Mucosa of descending colon (tissue), 3 donors: ENCODE results near the gene PROZ. TPM values are rescaled to one million over a fixed set of nuclear protein-coding genes. Genes with fewer than 3 reads are reported as not detected.

ENCODE experiments used
- ATAC-seq: fragments of 200-7000 bp; cut with Tn5 transposase; one replicate; pipeline ENCODE4 v1.9.1; 2020; ENCODE audit warnings: mild to moderate bottlenecking, moderate library complexity
- DNase-seq, 3 donors: peaks; one replicate each; pipeline ENCODE4 v3.0.0-alpha.2; 2020
- H3K36me3 ChIP-seq: fragments of 200-600 bp; one replicate; pipeline ENCODE4 v1.8.0; 2021; ENCODE audit warnings: low read depth, mild to moderate bottlenecking
- H3K4me1 ChIP-seq: fragments of 200-600 bp; one replicate; pipeline ENCODE4 v1.8.0; 2021; ENCODE audit warnings: low read depth, mild to moderate bottlenecking
- H3K4me3 ChIP-seq: fragments of 200-600 bp; one replicate; pipeline ENCODE4 v1.8.0; 2021; ENCODE audit warnings: mild to moderate bottlenecking
- H3K9me3 ChIP-seq: fragments of 200-600 bp; one replicate; pipeline ENCODE4 v1.8.0; 2021; ENCODE audit warnings: mild to moderate bottlenecking
- intact Hi-C, 2 donors: fragments of 100-400 bp; cut with DNase I in 1 of 2; cut with micrococcal nuclease in 1 of 2; formaldehyde crosslinking; loops; one replicate each; pipeline versions ENCODE4 v1.11.0 to v1.11.1; 2022; cut with DNase I, micrococcal nuclease
- total RNA-seq, 3 donors: library from RNA; stranded (reverse); fragmentation: NEBNext Ultra II Directional in 2 of 3; extraction: Animal tissue kit (Norgen Biotek cat#: 25700) in 2 of 3; gene quantifications; one replicate each; pipeline versions ENCODE4 v1.2.1 to v1.2.4, GENCODE V29; 2021 to 2023
- TF ChIP-seq, protein P1 (sequence below): fragments of 200-600 bp; IDR thresholded peaks from one replicate; pipeline ENCODE4 v1.8.0; 2022; ENCODE audit warnings: antibody characterized with exemption, mild to moderate bottlenecking
- donor health status: DM: no; HTN: no; CAD: no; lungs with moderate emphysema.
- donor health status: DM: no; HTN: no; CAD: no.
- donor health status: DM: no; HTN: yes; CAD: no.

PROZ gene
- total RNA-seq, 3 donors from 2014 or later = not detected

DNA sequence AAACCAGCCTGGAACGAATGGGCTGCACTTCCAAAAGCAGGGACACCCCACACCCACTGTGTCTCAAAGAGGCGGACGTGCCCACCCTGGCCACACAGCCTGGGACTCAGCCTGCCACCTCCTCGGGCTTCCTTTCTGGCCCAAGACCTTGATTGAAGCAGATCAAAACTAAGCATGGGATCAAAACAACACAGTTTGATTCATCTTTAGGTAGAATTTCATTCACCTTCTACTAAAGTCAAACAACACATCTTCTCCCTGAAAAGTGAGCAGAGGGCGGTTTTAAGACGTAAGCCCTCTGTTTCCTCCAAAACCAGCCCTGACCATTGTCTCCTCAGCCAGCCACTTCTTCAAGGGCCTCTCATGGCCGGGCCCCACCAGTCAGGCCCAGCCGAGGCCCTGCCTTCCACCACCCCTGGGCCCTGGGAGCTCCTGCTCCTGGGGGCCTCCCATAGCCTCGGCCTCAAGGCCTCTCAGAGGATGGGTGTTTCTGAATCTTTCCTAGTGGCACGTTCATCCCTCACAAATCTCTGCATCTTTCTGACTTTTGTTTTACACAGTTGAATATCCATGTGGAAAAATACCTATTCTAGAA is 42.1 kb upstream of the PROZ start:
- Histone ChIP-seq H3K9me3 (no peaks in the 10 kb centered on the region), H3K4me1 (no peaks in the 10 kb centered on the region), H3K4me3 (no peak overlapping the region), H3K36me3 (no peaks in the 10 kb centered on the region)
- intact Hi-C loops = no loop called here
- ATAC-seq (no peak), DNase-seq (no peak)
- TF ChIP-seq, protein P1, sequence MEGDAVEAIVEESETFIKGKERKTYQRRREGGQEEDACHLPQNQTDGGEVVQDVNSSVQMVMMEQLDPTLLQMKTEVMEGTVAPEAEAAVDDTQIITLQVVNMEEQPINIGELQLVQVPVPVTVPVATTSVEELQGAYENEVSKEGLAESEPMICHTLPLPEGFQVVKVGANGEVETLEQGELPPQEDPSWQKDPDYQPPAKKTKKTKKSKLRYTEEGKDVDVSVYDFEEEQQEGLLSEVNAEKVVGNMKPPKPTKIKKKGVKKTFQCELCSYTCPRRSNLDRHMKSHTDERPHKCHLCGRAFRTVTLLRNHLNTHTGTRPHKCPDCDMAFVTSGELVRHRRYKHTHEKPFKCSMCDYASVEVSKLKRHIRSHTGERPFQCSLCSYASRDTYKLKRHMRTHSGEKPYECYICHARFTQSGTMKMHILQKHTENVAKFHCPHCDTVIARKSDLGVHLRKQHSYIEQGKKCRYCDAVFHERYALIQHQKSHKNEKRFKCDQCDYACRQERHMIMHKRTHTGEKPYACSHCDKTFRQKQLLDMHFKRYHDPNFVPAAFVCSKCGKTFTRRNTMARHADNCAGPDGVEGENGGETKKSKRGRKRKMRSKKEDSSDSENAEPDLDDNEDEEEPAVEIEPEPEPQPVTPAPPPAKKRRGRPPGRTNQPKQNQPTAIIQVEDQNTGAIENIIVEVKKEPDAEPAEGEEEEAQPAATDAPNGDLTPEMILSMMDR = no peak

DNA sequence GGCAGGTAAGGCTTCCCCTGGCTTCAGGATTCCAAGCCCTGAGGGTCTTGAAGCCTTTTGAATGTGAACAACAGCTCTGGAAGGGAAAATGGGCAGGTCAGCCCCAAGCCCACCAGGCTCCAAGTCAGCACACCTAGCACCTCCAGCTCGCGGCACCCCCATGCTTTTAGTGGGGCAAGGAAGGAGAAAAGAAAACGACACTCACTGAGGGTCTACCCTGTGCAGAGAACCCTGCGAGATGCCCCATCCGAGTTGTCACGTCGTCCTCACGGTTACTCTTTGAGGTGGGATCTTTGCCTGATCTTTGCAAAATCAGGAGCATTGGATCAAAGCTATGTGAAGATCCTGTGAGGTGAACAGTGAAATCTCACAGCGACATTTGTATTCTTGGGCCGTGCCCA is 41.6 kb upstream of the PROZ start:
- Histone ChIP-seq H3K9me3 (no peaks in the 10 kb centered on the region), H3K36me3 (no peaks in the 10 kb centered on the region), H3K4me3 (no peak overlapping the region), H3K4me1 (no peaks in the 10 kb centered on the region)
- TF ChIP-seq, protein P1 = no peak
- no peak for ATAC-seq
- intact Hi-C loops = no loop called here
- no peak for DNase-seq

DNA sequence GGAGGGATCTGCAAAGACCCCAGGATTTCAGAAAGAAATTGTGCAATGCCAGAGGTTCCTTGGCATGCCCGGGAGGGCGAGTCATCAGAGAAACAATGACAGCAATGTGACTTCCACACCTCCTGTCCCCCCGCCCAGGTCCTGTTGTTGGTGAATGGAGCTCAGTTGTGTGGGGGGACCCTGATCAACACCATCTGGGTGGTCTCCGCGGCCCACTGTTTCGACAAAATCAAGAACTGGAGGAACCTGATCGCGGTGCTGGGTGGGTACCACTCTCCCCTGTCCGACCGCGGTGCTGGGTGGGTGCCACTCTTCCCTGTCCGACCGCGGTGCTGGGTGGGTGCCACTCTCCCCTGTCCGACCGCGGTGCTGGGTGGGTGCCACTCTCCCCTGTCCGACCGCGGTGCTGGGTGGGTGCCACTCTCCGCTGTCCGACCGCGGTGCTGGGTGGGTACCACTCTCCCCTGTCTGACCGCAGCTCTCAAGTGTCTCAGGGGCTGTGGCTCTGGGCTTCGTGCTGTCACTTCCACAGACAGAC is 41.0 kb upstream of the PROZ start:
- H3K9me3 ChIP-seq = no peaks in the 10 kb centered on the region
- intact Hi-C loops = no loop called here
- H3K36me3 ChIP-seq = no peaks in the 10 kb centered on the region
- no peak for DNase-seq
- TF ChIP-seq, protein P1 = no peak
- no peak overlapping the region for H3K4me3 ChIP-seq
- H3K4me1 ChIP-seq = no peaks in the 10 kb centered on the region
- ATAC-seq = no peak

DNA sequence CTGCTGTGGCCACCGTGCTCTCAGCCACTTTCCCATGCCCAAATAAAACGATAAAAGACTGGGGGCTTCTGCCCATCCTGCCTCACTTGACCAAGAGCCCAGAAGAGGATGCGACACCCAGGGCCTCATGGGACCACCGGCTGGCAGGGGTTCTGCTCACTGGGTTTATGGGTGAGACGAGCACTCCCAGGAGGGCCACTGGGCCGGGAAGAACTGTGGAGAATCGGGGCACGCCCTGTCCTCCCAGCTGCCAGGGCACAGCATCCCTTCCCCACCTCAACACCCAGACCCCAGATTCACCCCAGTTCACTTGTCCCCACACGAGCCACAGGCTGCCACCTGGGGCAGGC is 40.6 kb upstream of the PROZ start:
- no peak for DNase-seq
- Histone ChIP-seq H3K9me3 (no peaks in the 10 kb centered on the region), H3K36me3 (no peaks in the 10 kb centered on the region), H3K4me1 (no peaks in the 10 kb centered on the region), H3K4me3 (no peak overlapping the region)
- intact Hi-C loops = no loop called here
- TF ChIP-seq, protein P1 = no peak
- ATAC-seq = no peak

DNA sequence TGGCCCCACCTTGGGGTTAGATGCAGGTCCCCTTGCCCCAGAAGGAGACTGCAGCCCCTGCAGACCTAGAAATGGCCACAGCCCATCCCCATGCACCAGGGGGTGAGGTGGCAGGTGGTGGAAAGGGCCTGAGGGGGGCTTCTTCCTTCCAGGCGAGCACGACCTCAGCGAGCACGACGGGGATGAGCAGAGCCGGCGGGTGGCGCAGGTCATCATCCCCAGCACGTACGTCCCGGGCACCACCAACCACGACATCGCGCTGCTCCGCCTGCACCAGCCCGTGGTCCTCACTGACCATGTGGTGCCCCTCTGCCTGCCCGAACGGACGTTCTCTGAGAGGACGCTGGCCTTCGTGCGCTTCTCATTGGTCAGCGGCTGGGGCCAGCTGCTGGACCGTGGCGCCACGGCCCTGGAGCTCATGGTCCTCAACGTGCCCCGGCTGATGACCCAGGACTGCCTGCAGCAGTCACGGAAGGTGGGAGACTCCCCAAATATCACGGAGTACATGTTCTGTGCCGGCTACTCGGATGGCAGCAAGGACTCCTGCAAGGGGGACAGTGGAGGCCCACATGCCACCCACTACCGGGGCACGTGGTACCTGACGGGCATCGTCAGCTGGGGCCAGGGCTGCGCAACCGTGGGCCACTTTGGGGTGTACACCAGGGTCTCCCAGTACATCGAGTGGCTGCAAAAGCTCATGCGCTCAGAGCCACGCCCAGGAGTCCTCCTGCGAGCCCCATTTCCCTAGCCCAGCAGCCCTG is 40.0 kb upstream of the PROZ start:
- DNase-seq (no peak), ATAC-seq (no peak)
- no peaks in the 10 kb centered on the region for H3K9me3 ChIP-seq
- peaks cover 4% of the 10 kb centered on the region for H3K4me1 ChIP-seq
- TF ChIP-seq, protein P1 = no peak
- H3K4me3 ChIP-seq = no peak overlapping the region
- intact Hi-C loops = no loop called here
- no peaks in the 10 kb centered on the region for H3K36me3 ChIP-seq
